Activated B cell treated with CpG ODN at 0.5 μM for 24 hours (primary cell): ENCODE measurements around the gene CPEB3. TPM values are rescaled to one million over a fixed set of nuclear protein-coding genes. Genes with fewer than 3 reads are reported as not detected.

Experiments
- ATAC-seq: fragments of 200-7000 bp; cut with Tn5 transposase; one replicate; pipeline ENCODE4 v1.10.0; 2021; ENCODE audit warnings: low read depth, mild to moderate bottlenecking, moderate library complexity
- CTCF ChIA-PET: fragments of 350-600 bp; sonication (Branson Sonifier 250); formaldehyde crosslinking; loops from one replicate; lab custom pipeline; 2021; ENCODE audit warnings: antibody characterized with exemption; lab: Charles Lee
- POLR2A ChIA-PET: fragments of 350-600 bp; sonication (Branson Sonifier 250); formaldehyde crosslinking; loops from one replicate; lab custom pipeline; 2021; ENCODE audit warnings: antibody characterized with exemption; lab: Charles Lee
- DNase-seq: peaks from one replicate; pipeline ENCODE4 v3.0.0; 2022
- H3K27ac Mint-ChIP-seq: one replicate; pipeline ENCODE4 v1.8.0; 2020; ENCODE audit warnings: mixed read lengths
- H3K27me3 Mint-ChIP-seq: one replicate; pipeline ENCODE4 v1.8.0; 2021; ENCODE audit warnings: mixed read lengths
- H3K36me3 Mint-ChIP-seq: one replicate; pipeline ENCODE4 v1.8.0; 2021; ENCODE audit warnings: low read depth, mixed read lengths
- H3K4me1 Mint-ChIP-seq: one replicate; pipeline ENCODE4 v1.8.0; 2021; ENCODE audit warnings: mixed read lengths
- H3K4me3 Mint-ChIP-seq: one replicate; pipeline ENCODE4 v1.8.0; 2020; ENCODE audit warnings: mild to moderate bottlenecking, mixed read lengths
- H3K9me3 Mint-ChIP-seq: one replicate; pipeline ENCODE4 v1.8.0; 2020; ENCODE audit warnings: mixed read lengths
- intact Hi-C: fragments of 100-400 bp; cut with micrococcal nuclease; formaldehyde crosslinking; loops from one replicate; pipeline ENCODE4 v1.15.1; 2024
- total RNA-seq: library from RNA; stranded (reverse); gene quantifications from 2 replicates; pipeline ENCODE4 v1.2.3, GENCODE V29; 2022
- TF ChIP-seq, protein P1 (sequence below): fragments of 200-600 bp; IDR thresholded peaks from one replicate; pipeline ENCODE4 v1.8.0; 2022; ENCODE audit warnings: antibody characterized with exemption, mild to moderate bottlenecking

CPEB3 gene
- total RNA-seq, 1 donor from 2014 or later: 2.5 TPM

- Mint-ChIP-seq H3K27me3 (no peaks in the 10 kb centered on the region), H3K27ac (no peak overlapping the region), H3K4me3 (no peak overlapping the region), H3K9me3 (no peaks in the 10 kb centered on the region), H3K36me3 (no peaks in the 10 kb centered on the region), H3K4me1 (no peaks in the 10 kb centered on the region)
- DNase-seq: no peak
- ChIA-PET CTCF (no interaction called here), POLR2A (no interaction called here)
- TF ChIP-seq, protein P1, sequence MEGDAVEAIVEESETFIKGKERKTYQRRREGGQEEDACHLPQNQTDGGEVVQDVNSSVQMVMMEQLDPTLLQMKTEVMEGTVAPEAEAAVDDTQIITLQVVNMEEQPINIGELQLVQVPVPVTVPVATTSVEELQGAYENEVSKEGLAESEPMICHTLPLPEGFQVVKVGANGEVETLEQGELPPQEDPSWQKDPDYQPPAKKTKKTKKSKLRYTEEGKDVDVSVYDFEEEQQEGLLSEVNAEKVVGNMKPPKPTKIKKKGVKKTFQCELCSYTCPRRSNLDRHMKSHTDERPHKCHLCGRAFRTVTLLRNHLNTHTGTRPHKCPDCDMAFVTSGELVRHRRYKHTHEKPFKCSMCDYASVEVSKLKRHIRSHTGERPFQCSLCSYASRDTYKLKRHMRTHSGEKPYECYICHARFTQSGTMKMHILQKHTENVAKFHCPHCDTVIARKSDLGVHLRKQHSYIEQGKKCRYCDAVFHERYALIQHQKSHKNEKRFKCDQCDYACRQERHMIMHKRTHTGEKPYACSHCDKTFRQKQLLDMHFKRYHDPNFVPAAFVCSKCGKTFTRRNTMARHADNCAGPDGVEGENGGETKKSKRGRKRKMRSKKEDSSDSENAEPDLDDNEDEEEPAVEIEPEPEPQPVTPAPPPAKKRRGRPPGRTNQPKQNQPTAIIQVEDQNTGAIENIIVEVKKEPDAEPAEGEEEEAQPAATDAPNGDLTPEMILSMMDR: no peak
- intact Hi-C loops: no loop called here
- no peak for ATAC-seq
Measured at GRCh38 chr10:92111336-92111939, 179.4 kb downstream of the CPEB3 start.

DNA sequence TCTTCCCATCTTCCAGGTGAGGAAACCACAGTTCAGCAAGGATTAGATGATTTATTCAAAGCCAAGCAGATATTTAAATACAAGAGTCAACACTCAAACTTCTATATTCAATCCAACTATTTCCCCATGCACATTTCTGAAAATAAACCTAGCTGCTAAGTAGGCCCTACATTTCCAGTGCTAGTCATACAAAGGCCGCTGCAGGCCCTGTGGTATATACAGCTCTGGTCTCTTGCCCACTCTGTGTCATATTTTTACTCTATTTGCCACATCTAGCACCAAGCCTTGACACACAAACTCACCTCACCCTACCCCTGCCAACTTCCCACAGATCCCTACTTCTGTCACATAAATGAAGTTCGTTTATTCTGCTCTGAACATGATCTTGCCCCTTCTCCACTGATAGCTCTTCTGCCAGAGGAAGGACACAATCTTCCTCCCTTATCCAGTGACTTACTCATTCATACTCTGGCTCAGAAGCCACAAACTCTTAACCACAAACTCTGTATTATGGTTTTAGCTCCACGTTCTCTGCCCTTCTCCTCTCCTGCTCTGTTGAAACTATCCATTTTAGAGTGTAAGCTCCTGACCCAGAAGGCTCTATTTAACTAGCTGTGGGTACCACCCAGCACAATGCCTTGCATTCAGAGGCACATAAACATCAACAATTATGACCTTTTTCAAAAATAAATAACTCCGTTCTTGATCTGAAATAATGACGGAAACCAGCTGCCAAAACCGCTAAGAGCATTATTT, 180.7 kb downstream of the CPEB3 start:
- Mint-ChIP-seq H3K4me1 (no peaks in the 10 kb centered on the region), H3K27me3 (no peaks in the 10 kb centered on the region), H3K36me3 (peaks cover 2% of the 10 kb centered on the region), H3K4me3 (no peak overlapping the region), H3K9me3 (no peaks in the 10 kb centered on the region), H3K27ac (no peak overlapping the region)
- ChIA-PET POLR2A (no interaction called here), CTCF (no interaction called here)
- DNase-seq (no peak), ATAC-seq (no peak)
- intact Hi-C loops: no loop called here
- TF ChIP-seq, protein P1: no peak

DNA sequence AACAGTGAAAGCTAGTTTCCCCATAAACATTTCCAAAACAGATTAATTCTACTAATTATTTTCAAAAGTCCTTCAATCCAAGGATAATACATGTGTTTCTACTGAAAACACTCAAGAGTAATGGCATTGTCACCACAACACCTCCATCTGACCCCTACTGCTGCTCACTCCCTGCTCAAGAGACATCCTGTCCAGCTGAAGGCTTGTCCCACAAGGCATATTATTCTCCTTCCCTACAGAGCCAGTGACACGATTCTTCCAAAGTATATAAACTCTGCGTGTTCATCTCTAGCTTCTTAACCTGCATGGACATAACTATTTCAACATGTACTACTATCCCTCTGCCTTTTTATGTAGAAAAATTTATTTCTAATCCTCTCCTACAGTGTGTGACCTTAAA, 182.1 kb downstream of the CPEB3 start:
- CTCF ChIA-PET: interaction anchor here (1.0 to 1.2 kb wide), 2 partner anchors 183 to 408 kb away, joined by 3 read pairs; no protein-coding TSS in a partner anchor
- POLR2A ChIA-PET: no interaction called here
- Mint-ChIP-seq H3K27me3 (no peaks in the 10 kb centered on the region), H3K36me3 (peaks cover 3% of the 10 kb centered on the region), H3K4me3 (no peak overlapping the region), H3K27ac (no peak overlapping the region), H3K4me1 (no peaks in the 10 kb centered on the region), H3K9me3 (no peaks in the 10 kb centered on the region)
- ATAC-seq: no peak
- TF ChIP-seq, protein P1: no peak
- DNase-seq: no peak
- intact Hi-C loops: no loop called here

GRCh38 chr10:92108120-92108519, 182.8 kb downstream of the CPEB3 start:
- DNase-seq (no peak), ATAC-seq (no peak)
- H3K36me3 Mint-ChIP-seq: peaks cover 3% of the 10 kb centered on the region
- H3K4me3 Mint-ChIP-seq: no peak overlapping the region
- ChIA-PET CTCF (interaction anchor here (1.0 to 1.2 kb wide), 2 partner anchors 184 to 409 kb away, joined by 3 read pairs; no protein-coding TSS in a partner anchor), POLR2A (no interaction called here)
- H3K4me1 Mint-ChIP-seq: no peaks in the 10 kb centered on the region
- no peak overlapping the region for H3K27ac Mint-ChIP-seq
- H3K9me3 Mint-ChIP-seq: no peaks in the 10 kb centered on the region
- intact Hi-C loops: no loop called here
- H3K27me3 Mint-ChIP-seq: no peaks in the 10 kb centered on the region
- TF ChIP-seq, protein P1: no peak

- intact Hi-C loops: no loop called here
- peaks cover 3% of the 10 kb centered on the region for H3K36me3 Mint-ChIP-seq
- TF ChIP-seq, protein P1: no peak
- DNase-seq (no peak), ATAC-seq (no peak)
- H3K9me3 Mint-ChIP-seq: no peaks in the 10 kb centered on the region
- no peak overlapping the region for H3K27ac Mint-ChIP-seq
- ChIA-PET POLR2A (no interaction called here), CTCF (interaction anchor here (1.2 kb wide), 1 partner anchor 16 kb away, joined by 4 read pairs; no protein-coding TSS in a partner anchor)
- no peak overlapping the region for H3K4me3 Mint-ChIP-seq
- no peaks in the 10 kb centered on the region for H3K27me3 Mint-ChIP-seq
- peaks cover 13% of the 10 kb centered on the region for H3K4me1 Mint-ChIP-seq
Measured at GRCh38 chr10:92103376-92104090, 187.3 kb downstream of the CPEB3 start.
